ES-I3 (cell line): Measurements from ENCODE around the gene ANKS1B.
"Not testable (repeated sequence)": the region's sequence is repeated elsewhere in the genome, so short reads cannot be mapped to it uniquely, and the experiment has no call there.

Experiments used
- H3K36me3 ChIP-seq: 2 replicates; pipeline ENCODE4 v1.6.1; 2013; ENCODE audit warnings: mild to moderate bottlenecking, low read length, control low read depth, moderate library complexity; ENCODE audit not compliant: insufficient read depth
- H3K4me1 ChIP-seq: 2 replicates; pipeline ENCODE4 v1.6.1; 2013; ENCODE audit warnings: mild to moderate bottlenecking, control low read depth, low read length; ENCODE audit not compliant: insufficient read depth
- H3K9ac ChIP-seq: 2 replicates; pipeline ENCODE4 v1.6.1; 2013; ENCODE audit warnings: low read depth, mild to moderate bottlenecking, low read length, moderate library complexity
- H3K9me3 ChIP-seq: 2 replicates; pipeline ENCODE4 v1.6.1; 2013; ENCODE audit warnings: mild to moderate bottlenecking, low read length, moderate library complexity; ENCODE audit not compliant: control insufficient read depth, insufficient read depth

The ANKS1B gene

GRCh38 chr12:99984271-99985128, at the start of gene ANKS1B:
Gene ANKS1B (minus strand): TSS chr12:99984936. CDS start chr12:99984237, 699 bp downstream.
- no peaks in the 10 kb centered on the region for H3K9me3 ChIP-seq
- no peaks in the 10 kb centered on the region for H3K36me3 ChIP-seq
- H3K4me1 ChIP-seq: peaks cover 3% of the 10 kb centered on the region; the same call in 1 of the 2 replicates
- H3K9ac ChIP-seq: peak within 1 kb of the TSS; percentile 75

- Histone ChIP-seq H3K9ac (no peak overlapping the region), H3K9me3 (no peaks in the 10 kb centered on the region), H3K4me1 (no peaks in the 10 kb centered on the region), H3K36me3 (no peaks in the 10 kb centered on the region)
Measured at GRCh38 chr12:100031836-100032235, 47.1 kb upstream of the ANKS1B start.

GRCh38 chr12:100027671-100028070, 42.9 kb upstream of the ANKS1B start:
- Histone ChIP-seq H3K36me3 (no peaks in the 10 kb centered on the region), H3K4me1 (no peaks in the 10 kb centered on the region), H3K9ac (no peak overlapping the region), H3K9me3 (no peaks in the 10 kb centered on the region)

GRCh38 chr12:100026241-100026640, 41.5 kb upstream of the ANKS1B start:
- Histone ChIP-seq H3K9ac (no peak overlapping the region), H3K9me3 (no peaks in the 10 kb centered on the region), H3K36me3 (no peaks in the 10 kb centered on the region), H3K4me1 (no peaks in the 10 kb centered on the region)

- Histone ChIP-seq H3K9ac (no peak overlapping the region), H3K9me3 (no peaks in the 10 kb centered on the region), H3K4me1 (no peaks in the 10 kb centered on the region), H3K36me3 (no peaks in the 10 kb centered on the region)
Measured at GRCh38 chr12:100024974-100025555, 40.3 kb upstream of the ANKS1B start.

- Histone ChIP-seq H3K4me1 (no peaks in the 10 kb centered on the region), H3K36me3 (no peaks in the 10 kb centered on the region), H3K9me3 (no peaks in the 10 kb centered on the region), H3K9ac (no peak overlapping the region)
Measured at GRCh38 chr12:100020370-100020769, 35.6 kb upstream of the ANKS1B start.

GRCh38 chr12:100017056-100017455, 32.3 kb upstream of the ANKS1B start:
- Histone ChIP-seq H3K9me3 (no peaks in the 10 kb centered on the region), H3K9ac (no peak overlapping the region), H3K36me3 (no peaks in the 10 kb centered on the region), H3K4me1 (no peaks in the 10 kb centered on the region)

GRCh38 chr12:100016304-100016703, 31.6 kb upstream of the ANKS1B start:
- H3K9me3 ChIP-seq, H3K9ac ChIP-seq: not testable (repeated sequence)

GRCh38 chr12:100005846-100006245, 21.1 kb upstream of the ANKS1B start:
- not testable (repeated sequence) for H3K36me3 ChIP-seq, H3K9ac ChIP-seq, H3K9me3 ChIP-seq, H3K4me1 ChIP-seq

More at GRCh38 chr12:100016304-100016703, 31.6 kb upstream of the ANKS1B start:
- H3K36me3 ChIP-seq, H3K4me1 ChIP-seq: not testable (repeated sequence)

GRCh38 chr12:99997806-99998205, 13.1 kb upstream of the ANKS1B start:
- no peaks in the 10 kb centered on the region for H3K4me1 ChIP-seq
- H3K9me3 ChIP-seq: no peaks in the 10 kb centered on the region
- H3K9ac ChIP-seq: no peak overlapping the region
- no peaks in the 10 kb centered on the region for H3K36me3 ChIP-seq

- no peaks in the 10 kb centered on the region for H3K36me3 ChIP-seq
Measured at GRCh38 chr12:99996095-99996494, 11.4 kb upstream of the ANKS1B start.

GRCh38 chr12:99985631-99986030, 895 bp upstream of the ANKS1B start:
- H3K9ac ChIP-seq: peak overlapping the region; percentile 72; the same call in 1 of the 2 replicates
- H3K4me1 ChIP-seq: peaks cover 3% of the 10 kb centered on the region; the same call in 1 of the 2 replicates
- no peaks in the 10 kb centered on the region for H3K36me3 ChIP-seq
- H3K9me3 ChIP-seq: no peaks in the 10 kb centered on the region

More at GRCh38 chr12:99996095-99996494, 11.4 kb upstream of the ANKS1B start:
- Histone ChIP-seq H3K4me1 (no peaks in the 10 kb centered on the region), H3K9ac (no peak overlapping the region), H3K9me3 (no peaks in the 10 kb centered on the region)

- Histone ChIP-seq H3K36me3 (no peaks in the 10 kb centered on the region), H3K4me1 (peaks cover 3% of the 10 kb centered on the region; the same call in 1 of the 2 replicates), H3K9me3 (no peaks in the 10 kb centered on the region), H3K9ac (peak overlapping the region; percentile 72)
Measured at GRCh38 chr12:99985129-99985570, 414 bp upstream of the ANKS1B start.

GRCh38 chr12:99983456-99984258, 1.1 kb downstream of the ANKS1B start:
- H3K36me3 ChIP-seq: no peaks in the 10 kb centered on the region
- peak overlapping the region; percentile 75; the same call in 1 of the 2 replicates for H3K9ac ChIP-seq
- peaks cover 3% of the 10 kb centered on the region; the same call in 1 of the 2 replicates for H3K4me1 ChIP-seq
- H3K9me3 ChIP-seq: no peaks in the 10 kb centered on the region
